HuH-7 (cell line): ENCODE results near the gene BCAS4.
"Not testable (repeated sequence)": the region's sequence is repeated elsewhere in the genome, so short reads cannot be mapped to it uniquely, and the experiment has no call there.

ENCODE experiments used
- DNase-seq: peaks from one replicate; pipeline ENCODE4 v3.0.0; 2011; ENCODE audit warnings: low spot score

BCAS4 gene

DNA sequence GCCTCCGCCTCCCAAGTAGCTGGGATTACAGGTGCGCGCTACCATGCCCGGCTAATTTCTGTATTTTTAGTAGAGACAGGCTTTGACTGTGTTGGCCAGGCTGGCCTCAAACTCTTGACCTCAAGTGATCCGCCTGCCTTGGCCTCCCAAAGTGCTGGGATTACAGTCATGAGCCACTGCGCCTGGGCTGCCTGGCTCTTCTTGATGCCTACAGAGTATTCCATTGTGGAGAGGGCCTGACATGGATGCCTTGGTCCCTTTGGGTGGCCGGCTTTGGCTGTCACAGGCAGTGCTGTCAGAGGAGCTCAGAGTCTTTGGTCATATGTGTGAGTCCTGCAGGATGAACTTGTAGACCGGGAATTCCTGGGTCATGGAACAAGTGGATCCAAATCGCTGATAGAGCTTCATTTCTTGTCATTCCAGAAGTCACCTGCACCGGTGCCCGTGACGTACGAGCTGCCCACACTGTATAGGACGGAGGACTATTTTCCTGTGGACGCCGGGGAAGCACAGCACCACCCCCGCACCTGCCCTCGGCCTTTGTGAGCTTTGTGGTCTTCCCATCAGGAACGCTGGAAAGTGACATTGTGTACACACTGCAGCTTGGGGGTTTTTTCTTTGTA, 81.3 kb downstream of the BCAS4 start:
- DNase-seq = no peak

DNA sequence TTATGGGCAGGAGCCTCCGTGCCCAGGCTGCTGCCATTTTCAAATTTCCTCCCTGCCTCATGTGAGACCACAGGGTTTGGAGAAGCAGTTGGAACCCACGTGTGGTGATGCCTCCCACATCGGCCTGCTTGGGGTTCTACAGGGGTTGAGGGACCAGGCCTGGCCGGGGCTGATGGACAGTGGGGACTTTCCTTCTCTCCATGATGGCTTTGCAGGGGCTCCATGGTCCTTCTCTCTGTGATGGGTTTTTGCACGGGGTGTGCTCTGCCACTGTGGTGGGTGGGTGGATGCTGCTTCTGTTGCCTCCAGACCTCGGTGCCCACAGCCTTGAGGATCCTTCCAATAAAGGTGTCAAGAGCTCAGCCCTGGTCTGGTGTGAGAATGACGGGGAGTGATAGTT, 82.0 kb downstream of the BCAS4 start:
- DNase-seq = no peak

DNA sequence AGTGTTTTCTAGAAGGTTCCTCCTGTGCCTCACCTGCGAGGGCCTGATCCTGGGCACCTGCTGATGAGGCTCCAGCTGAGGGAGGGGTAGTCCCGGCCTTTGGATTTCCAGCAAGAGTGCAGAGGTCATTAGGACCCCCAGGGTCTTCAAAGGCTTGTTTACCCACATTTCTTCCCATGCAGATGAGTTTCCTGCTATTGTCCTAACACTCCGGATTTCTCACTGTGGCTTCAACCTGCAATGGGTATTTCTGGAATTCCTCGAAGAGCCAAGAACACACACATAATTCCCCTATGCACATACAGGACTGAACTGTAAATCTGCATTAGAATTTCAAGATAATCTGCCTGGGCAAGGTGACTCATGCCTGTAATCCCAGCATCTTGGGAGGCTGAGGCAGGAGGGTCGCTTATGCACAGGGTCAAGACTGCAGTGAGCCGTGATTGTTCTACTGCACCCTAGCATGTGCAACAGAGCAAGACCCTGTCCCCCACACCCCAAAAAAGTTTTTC, 82.4 kb downstream of the BCAS4 start:
- no peak for DNase-seq

DNA sequence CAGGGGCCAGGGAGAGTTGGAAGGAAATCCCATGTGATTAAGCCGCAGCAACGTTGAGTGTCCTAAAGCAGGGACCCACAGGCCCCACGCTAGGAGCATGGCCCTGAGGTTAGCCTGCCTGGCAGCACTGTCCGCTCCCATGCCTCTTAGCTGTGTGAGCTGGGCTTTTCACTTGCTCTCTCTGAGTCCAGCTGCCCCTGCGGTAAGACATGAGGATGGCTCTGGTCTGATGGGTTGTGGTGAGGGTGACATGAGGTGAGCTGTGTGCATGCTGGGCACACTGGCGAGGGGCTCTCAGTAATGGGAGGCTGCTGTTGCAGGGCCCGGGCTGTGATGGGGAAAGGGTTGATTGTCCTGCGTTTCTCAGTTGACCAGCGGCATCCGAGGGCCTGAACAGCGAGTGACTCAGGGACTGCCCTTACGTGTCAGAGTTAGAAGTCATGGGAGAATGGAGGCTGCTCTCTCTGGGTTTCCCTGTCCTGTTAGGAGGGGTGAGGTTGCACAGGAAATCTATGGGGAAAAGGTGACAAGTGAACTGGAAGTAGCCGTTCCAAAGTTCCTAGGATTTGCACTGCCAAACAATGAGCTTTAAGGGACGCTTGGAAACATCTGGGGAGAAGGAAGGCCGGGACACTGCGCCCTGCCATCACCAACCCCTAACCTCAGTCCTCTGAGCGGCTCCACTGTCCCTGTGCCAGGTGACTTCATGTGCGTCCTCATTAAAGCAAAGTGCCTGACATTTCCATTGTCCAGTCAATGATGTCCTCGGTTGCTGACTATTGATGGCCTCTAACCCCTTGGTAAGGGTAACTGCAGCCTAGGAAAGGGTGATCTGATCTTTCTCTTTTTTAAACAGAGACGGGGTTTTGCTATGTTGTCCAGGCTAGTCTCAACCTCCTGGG, 85.0 kb downstream of the BCAS4 start:
- DNase-seq = no peak

DNA sequence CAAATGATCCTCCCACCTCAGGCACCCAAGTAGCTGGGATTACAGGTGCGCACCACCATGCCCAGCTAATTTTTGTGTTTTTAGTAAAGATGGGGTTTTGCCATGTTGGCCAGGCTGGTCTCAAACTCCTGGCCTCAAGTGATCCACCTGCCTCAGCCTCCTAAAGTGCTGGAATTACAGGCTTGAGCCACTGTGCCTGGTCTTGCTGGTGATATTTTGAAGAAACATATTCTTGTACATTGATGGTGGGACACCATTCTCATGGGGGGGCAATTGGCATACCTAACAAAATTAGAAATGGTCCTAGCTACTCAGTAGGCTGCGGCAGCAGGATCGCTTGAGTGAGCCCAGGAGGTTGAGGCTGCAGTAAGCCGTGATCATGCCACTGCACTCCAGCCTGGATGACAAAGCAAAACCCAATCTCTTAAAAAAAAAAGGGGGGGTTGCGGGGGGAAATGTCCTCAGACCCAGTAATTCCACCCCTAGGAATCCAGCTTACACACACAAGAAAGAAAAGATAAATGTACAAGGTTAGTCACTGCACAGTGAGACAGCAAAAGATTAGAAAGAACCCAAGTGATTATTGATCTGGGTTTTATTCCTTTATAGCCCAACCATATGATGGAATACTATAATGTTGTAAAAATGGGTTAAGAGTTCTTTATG, 87.0 kb downstream of the BCAS4 start:
- DNase-seq = not testable (repeated sequence)

DNA sequence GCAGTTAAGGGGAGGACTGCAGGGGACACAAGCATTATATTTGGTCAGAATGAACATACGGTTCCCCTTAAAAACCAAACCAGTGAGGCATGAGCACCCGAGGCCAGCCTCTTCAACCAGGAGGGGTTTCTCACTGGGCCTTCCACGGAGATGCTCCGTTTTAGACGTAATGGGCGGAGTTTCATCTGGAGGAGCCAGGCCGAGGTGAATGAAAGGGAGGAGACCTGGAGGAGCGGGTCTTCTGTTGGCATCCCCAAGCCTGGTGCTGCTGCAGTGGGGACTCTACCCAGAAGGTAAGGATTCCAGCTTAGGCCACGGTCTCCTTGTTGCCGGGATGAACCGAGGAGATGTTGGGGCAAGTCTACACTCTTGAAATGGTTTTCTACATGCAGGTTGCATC, 89.0 kb downstream of the BCAS4 start:
- DNase-seq = no peak

DNA sequence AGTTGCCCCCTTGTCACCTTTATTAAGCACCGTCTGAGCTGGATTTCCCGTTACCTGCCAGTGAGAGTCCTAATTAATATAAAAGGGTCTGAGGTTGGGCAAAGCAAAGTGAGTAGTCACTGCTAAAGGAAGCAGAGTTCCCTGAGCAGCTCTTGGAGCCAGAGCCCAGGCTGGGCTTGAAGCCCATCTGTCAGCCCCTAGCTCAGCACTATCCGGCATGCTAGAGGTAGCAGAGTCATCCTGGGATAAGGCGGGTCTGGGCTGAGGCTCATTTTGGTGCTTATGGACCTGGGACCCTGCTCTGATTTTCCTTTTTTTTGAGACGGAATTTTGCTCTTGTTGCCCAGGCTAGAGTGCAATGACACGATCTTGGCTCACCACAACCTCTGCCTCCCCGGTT, 90.2 kb downstream of the BCAS4 start:
- no peak for DNase-seq

DNA sequence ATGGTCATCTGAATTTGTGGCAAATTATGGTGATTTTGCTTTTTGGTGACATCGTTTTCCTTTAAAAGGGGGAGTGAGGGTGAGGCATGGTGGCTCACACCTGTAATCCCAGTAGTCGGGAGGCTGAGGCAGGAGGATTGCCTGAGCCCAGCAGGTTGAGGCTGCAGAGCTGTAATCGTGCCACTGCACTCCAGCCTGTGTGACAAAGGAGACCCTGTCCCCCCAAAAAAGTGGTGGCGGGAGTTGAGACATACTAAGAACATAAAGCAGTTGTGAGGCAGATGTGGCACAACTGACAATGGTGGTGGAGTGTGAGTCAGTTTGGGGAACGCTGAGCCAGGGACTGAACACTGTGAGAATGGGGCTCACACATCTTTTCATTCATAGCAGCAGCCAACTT, 90.9 kb downstream of the BCAS4 start:
- DNase-seq = no peak

DNA sequence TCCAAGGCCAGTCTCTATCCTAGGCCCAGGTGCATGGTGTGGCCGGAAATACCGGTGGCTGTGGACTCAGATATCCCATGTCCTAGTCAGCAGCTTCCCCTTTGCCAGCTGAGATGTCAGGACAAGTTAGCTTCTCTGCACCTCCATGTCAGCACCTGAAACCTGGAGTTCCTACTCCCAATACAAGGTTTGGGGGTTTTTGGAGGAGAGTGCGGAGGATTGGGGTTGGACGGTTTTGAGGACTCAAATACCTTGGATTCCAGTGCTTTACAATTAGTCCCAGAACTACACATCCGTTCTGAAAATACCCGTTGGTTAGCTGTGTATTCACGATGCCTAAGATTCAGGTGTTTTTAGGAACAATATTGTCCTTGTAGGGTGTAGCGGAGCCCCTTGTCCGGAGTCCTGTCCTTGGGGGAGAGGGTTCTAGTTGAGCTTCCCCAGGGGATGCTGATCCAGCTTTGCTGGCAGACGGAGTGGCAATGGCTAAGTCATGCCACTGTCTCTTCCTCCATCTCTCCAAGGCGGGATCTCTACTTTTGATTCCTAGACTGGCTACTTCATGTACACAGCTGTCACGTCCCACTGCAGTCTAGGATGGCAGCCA, 91.4 kb downstream of the BCAS4 start:
- DNase-seq = no peak

DNA sequence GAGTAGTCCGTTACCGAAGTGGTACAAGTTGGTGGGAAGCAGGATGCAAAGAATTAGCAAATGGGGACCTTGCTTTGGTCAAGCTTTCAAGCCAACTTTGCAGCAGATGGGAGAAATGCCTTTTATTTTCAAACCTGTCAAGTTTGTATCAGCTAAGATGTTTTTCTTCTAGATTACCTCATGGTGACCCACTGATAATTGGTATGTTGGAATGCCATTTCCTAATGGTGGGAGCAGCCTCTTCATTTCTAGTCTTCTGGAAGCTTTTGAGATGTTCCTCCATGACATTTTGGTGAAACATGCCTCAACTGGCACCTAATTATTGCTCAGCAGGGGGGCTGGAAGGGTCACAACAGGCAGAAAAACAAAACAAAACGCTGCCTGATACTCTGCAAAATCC, 92.7 kb downstream of the BCAS4 start:
- DNase-seq = no peak

DNA sequence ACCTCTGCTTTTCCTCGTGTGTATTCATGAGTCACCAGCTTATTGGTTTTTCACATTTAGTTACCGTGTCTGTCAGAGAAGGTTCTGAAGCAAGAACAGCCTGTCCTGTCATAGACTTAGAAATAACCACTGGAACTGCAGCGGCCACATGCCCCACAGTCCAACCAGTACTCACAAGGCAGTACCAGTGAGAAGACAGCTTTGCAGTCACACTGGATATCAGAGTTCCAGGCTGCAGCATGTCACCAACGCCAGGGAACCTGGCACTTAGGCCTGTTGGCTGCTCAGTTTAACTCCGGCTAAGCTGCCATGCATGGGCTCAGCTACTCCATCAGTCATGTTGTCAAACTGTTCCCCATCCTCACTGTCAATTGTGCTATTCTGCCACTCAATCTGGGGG, 96.3 kb downstream of the BCAS4 start:
- DNase-seq = no peak

DNA sequence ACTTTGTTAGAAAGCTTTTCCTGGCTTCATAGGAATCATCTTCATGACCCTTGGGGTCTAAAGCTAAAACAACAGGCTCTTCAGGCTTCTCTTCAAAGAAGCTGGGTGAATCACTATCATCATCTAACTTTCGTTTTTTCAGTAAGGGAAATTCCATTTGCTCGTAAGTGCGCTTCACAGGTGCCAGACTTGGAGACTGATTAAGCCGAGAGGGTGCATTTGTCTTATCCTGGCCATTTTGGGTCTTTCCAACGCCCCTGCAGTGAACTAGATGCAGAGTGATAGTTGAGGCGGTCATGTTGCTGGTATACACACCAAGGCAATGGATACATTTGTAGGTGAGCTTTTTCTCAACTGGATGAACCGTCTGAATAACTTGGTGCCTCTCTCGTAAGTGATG, 97.5 kb downstream of the BCAS4 start:
- DNase-seq = no peak

DNA sequence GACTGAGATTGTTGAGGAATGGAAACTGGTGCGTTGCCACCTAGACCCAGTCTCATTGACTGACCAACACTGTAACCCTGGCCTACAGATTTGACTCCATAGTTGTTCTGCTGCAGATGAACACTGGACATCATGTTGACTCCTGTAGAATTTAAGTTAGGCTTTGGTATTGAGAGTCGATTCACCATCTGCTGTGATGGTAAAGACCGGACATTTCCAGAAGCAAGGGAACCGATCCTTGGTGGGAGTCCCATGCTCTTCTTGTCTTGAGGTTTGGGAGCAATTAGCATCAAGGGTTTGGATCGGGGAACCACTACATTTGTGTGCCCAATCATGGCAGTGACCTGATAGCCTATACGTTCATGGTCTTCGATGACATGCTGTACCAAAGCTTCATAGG, 98.8 kb downstream of the BCAS4 start:
- DNase-seq = no peak

DNA sequence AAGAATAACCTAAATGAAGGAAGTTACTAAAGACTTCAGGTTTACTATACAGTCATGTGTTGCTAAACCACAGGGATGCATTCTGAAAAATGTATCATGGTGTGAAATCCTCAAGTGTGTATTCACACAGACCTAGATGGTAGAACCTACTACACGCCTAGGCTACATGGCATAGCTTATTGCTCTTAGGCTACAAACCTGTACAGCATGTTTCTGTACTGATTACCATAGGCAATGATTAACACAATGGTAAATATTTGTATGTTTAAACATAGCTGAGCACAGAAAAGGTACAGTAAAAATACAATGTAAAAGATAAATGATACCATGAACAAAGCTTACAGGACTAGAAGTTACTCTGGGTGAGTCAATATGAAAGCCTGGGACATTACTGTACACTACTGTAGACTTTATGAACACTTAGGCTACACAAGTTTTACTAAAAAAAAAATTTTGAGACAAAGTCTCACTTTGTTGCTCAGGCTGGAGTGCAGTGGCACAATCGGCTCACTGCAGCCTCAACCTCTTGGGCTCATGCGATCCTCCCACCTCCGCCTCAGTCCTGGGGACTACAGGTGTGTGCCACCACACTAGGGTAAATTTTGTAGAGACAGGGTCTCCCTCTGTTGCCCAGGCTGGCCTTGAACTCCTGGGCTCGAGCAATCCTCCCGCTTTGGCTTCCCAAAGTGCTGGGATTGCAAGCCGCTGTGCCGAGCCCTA, 100.4 kb downstream of the BCAS4 start:
- DNase-seq = no peak

DNA sequence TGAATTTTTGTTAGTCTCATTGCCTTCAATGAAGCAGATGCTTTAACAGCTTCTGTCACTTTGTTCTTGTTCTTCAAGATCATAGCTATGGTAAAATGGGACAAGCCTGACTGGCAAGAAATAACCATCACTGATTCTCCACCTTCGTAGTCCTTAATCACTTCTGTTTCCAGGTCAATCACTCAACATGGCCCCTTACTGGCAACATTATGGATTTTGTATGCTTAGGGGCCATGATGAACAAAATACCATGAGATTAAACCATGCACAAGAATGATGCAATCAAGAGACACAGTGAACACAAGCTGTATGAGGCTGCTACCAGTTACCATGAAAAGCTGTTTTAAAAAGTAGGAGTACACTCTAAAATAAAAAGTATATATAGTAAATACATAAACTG, 103.6 kb downstream of the BCAS4 start:
- DNase-seq = no peak

DNA sequence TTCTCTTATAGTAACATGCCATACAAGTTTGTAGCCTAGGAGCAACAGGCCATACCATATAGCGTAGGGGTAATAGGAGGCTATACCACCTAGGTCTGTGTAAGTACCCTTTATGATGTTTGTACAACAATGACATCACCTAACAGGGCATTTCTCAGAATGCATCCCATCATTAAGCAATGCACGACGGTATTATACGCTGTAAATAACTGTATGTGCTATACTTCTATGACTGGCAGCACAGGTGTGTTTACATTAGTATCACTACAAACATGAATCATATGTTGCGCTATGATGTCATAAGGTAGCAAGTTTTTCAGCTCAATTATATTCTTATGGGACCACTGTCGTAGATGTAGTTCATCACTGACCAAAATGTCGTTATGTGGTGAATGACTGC, 105.4 kb downstream of the BCAS4 start:
- DNase-seq = no peak

DNA sequence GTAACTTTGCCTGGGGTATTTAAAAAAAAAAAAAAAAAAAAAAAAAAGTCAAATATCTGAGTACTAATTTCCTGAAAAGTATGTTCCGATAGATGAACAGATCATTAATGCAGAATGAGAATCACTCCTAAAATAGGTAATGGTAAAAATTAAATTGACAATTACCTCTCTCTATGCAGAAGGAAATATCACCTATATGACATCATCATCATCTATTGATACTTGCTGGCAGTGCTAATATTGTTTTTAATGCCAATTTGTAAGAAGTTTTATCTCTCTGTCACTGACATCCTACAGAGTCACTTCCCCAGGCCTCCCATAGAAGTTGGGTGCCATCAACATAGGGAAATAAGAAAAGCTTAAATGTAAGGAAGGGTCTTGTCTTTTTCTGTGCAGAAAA, 106.4 kb downstream of the BCAS4 start:
- DNase-seq = no peak

DNA sequence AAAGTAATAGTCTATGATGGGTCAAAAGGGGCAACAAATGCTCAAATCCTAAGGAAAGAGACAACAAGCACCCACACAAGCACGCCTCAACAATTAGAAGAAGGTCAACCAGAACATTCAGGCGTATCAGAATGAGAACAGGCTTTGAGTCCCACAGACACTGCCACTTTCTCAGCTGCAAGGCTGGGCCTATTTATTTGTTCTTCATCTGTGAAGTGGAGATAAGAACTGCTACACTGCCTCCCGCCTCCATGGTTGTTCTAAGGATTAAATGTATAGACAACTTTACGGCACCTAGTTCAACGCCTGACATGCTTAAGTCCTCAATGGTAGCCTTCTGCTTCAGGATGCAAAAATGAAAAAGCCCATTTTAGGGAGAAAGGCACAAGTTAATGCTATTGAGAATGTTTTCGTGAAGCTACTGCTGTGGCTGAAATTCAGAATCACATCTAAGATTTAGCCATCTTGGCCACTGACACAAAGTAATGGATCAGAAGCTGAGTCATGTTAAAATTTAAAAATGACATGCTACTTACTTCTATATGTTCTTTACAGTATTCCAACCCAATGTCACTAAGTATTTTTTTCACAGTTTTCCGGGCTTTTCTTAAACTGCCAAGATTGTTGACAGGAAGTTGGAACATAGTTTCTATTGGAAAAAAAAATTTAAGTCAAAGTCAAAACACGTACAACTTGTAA, 108.6 kb downstream of the BCAS4 start:
- DNase-seq = no peak

DNA sequence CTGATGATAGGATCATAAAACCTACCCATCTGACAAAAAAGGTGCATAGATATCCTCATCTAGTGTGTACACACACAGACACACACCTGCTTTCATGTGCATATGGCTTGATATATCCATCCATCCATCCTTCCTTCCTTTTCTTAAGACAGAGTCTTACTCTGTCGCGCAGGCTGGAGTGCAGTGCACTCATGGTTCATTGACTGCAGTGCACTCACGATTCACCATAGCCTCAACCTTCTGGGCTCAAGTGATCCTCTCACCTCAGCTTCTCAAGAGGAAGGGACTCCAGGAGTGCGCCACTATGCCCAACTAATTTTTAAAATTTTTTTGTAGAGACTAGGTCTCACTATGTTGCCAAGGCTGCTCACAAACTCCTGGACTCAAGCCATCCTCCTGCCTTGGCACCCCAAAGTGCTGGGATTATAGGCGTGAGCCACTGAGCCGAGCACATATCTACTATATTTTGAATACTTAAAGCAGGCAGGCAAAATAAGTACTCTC, 109.3 kb downstream of the BCAS4 start:
- DNase-seq = no peak

DNA sequence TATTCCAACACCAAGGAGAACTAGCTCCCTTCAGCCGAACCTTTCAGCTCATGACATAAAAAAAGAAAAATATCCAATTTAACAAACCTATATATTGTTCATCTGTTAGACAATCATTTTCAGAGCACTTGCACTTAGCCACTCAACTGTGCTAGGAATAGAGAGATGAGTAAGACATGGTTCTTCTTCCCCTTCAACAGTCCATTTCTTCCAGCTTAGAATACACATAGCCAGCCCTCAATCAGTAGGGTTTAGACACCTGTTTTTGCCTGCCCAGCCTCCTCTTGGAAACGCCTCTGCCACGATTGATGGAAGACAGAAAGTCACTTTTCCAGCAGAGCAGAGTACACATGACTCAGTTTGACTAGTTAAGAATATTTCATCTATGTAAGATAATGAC, 114.6 kb downstream of the BCAS4 start:
- DNase-seq = no peak

DNA sequence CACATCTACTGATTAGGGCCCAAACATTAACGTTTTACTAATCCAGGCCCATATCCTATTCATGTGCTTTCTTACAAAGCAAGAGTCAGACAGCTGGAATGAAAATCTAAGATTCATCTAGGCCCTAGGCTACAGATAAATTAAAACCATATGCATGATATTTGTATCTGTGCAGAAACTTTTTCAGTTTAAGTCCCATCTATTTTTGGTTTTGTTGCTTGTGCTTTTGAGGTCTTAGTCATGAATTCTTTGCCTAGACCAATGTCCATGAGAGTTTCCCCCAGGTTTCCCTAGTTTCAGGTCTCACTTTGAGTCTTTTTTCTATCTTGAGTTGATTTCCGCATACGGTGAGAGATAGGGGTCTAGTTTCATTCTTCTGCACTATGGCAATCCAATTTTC, 116.2 kb downstream of the BCAS4 start:
- DNase-seq = no peak
